PC-9 (cell line): ENCODE data around the gene WT1. TPM values are rescaled to one million over a fixed set of nuclear protein-coding genes. Genes with fewer than 3 reads are reported as not detected.

Experiments
- BruUV-seq: library from RNA; stranded (reverse); fragments of 400-500 nt; replicated peaks from 2 replicates; lab custom pipeline; 2021; lab: Mats Ljungman, UMichigan
- CTCF ChIA-PET: fragments of 300-600 bp; sonication (Branson Sonifier 250); formaldehyde crosslinking; loops from one replicate; lab custom pipeline; 2022; ENCODE audit warnings: antibody characterized with exemption; lab: Charles Lee
- POLR2A ChIA-PET: fragments of 300-600 bp; sonication (Branson Sonifier 250); formaldehyde crosslinking; loops from one replicate; lab custom pipeline; 2022; ENCODE audit warnings: antibody characterized with exemption; ENCODE audit not compliant: unreplicated experiment; lab: Charles Lee
- DNase-seq, 2 experiments: peaks; one replicate each; pipeline versions ENCODE4 v3.0.0 to v3.0.0-alpha.2; 2015 to 2022; ENCODE audit warnings: mixed read lengths in 1 of 2
- H2AFZ ChIP-seq: fragments of 200-600 bp; sonication (generic); 2 replicates; pipeline ENCODE4 v1.8.1; 2017; ENCODE audit warnings: antibody characterized with exemption
- H3F3A ChIP-seq: fragments of 200-600 bp; sonication (generic); 2 replicates; pipeline ENCODE4 v1.8.1; 2017; ENCODE audit warnings: antibody characterized with exemption, mild to moderate bottlenecking, low read depth; ENCODE audit not compliant: insufficient read depth
- H3K27ac ChIP-seq: fragments of 200-600 bp; sonication (generic); 2 replicates; pipeline ENCODE4 v1.6.1; 2016; ENCODE audit warnings: mixed run types
- H3K27me3 ChIP-seq: fragments of 200-600 bp; sonication (generic); 2 replicates; pipeline ENCODE4 v1.6.1; 2016; ENCODE audit warnings: low read depth, mixed run types; ENCODE audit not compliant: insufficient read depth
- H3K36me3 ChIP-seq: fragments of 200-600 bp; sonication (generic); 2 replicates; pipeline ENCODE4 v1.6.1; 2016; ENCODE audit warnings: low read depth, mixed run types
- H3K4me1 ChIP-seq: fragments of 200-600 bp; sonication (generic); replicated peaks from 2 replicates; pipeline ENCODE4 v1.6.1; 2016; ENCODE audit warnings: mixed run types; ENCODE audit not compliant: insufficient read depth
- H3K4me2 ChIP-seq: fragments of 200-600 bp; sonication (generic); 2 replicates; pipeline ENCODE4 v1.6.1; 2017; ENCODE audit warnings: mixed run types
- H3K4me3 ChIP-seq: fragments of 200-600 bp; sonication (generic); 2 replicates; pipeline ENCODE4 v1.6.1; 2016; ENCODE audit warnings: mixed run types
- H3K79me2 ChIP-seq: fragments of 200-600 bp; sonication (generic); 2 replicates; pipeline ENCODE4 v1.6.1; 2017; ENCODE audit warnings: low read depth, mixed run types
- H3K9me2 ChIP-seq: fragments of 200-600 bp; sonication (generic); 2 replicates; pipeline ENCODE4 v1.8.1; 2017; ENCODE audit warnings: mild to moderate bottlenecking; ENCODE audit not compliant: insufficient read depth
- H3K9me3 ChIP-seq: fragments of 200-600 bp; sonication (generic); 2 replicates; pipeline ENCODE4 v1.8.1; 2016; ENCODE audit warnings: low read depth; ENCODE audit not compliant: insufficient read depth
- H4K20me1 ChIP-seq: fragments of 200-600 bp; sonication (generic); 2 replicates; pipeline ENCODE4 v1.8.1; 2017; ENCODE audit not compliant: insufficient read depth
- CTCF ChIP-seq: fragments of 200-600 bp; sonication (generic); conservative IDR thresholded peaks from 2 replicates; pipeline ENCODE4 v1.6.1; 2017; ENCODE audit warnings: mixed run types, antibody characterized with exemption, mild to moderate bottlenecking, moderate library complexity
- EZH2 ChIP-seq: fragments of 200-600 bp; sonication (generic); IDR thresholded peaks from 2 replicates; pipeline ENCODE4 v1.8.0; 2017; ENCODE audit warnings: antibody characterized with exemption, low read depth
- intact Hi-C: fragments of 100-400 bp; cut with micrococcal nuclease; formaldehyde crosslinking; loops from one replicate; pipeline ENCODE4 v1.10.0; 2022; ENCODE audit not compliant: unreplicated experiment
- total RNA-seq: library from RNA; stranded (reverse); gene quantifications from 2 replicates; pipeline ENCODE4 v1.2.3, GENCODE V29; 2021

Gene WT1
- total RNA-seq, 1 experiment from 2014 or later = not detected

- intact Hi-C loops = no loop called here
- no peak overlapping the region for H3K27ac ChIP-seq
- H3K9me2 ChIP-seq = no peaks in the 10 kb centered on the region
- H3K9me3 ChIP-seq = no peaks in the 10 kb centered on the region
- no peaks in the 10 kb centered on the region for H3K4me1 ChIP-seq
- TF ChIP-seq EZH2 (no peak), CTCF (no peak)
- POLR2A ChIA-PET = no interaction called here
- CTCF ChIA-PET = no interaction called here
- H3K4me2 ChIP-seq = no peak overlapping the region
- no peak overlapping the region for H3K4me3 ChIP-seq
- DNase-seq = no peak
- no peak overlapping the region for H2AFZ ChIP-seq
- H3K36me3 ChIP-seq = no peaks in the 10 kb centered on the region
- no peaks in the 10 kb centered on the region for H4K20me1 ChIP-seq
- H3K27me3 ChIP-seq = peaks cover 48% of the 10 kb centered on the region
- no peaks in the 10 kb centered on the region for H3F3A ChIP-seq
- H3K79me2 ChIP-seq = no peaks in the 10 kb centered on the region
- BruUV-seq = no TSS peak
Measured at GRCh38 chr11:32439501-32440210, 4.3 kb upstream of the WT1 start.

- H3K9me2 ChIP-seq = no peaks in the 10 kb centered on the region
- no peaks in the 10 kb centered on the region for H3K79me2 ChIP-seq
- no peaks in the 10 kb centered on the region for H3K4me1 ChIP-seq
- H3K4me2 ChIP-seq = no peak overlapping the region
- intact Hi-C loops = no loop called here
- ChIA-PET CTCF (no interaction called here), POLR2A (no interaction called here)
- H3K9me3 ChIP-seq = no peaks in the 10 kb centered on the region
- no peak for DNase-seq
- H3K4me3 ChIP-seq = no peak overlapping the region
- H3K36me3 ChIP-seq = no peaks in the 10 kb centered on the region
- no peaks in the 10 kb centered on the region for H4K20me1 ChIP-seq
- TF ChIP-seq CTCF (no peak), EZH2 (no peak)
- H3K27ac ChIP-seq = no peak overlapping the region
- H3F3A ChIP-seq = no peaks in the 10 kb centered on the region
- BruUV-seq = no TSS peak
- no peak overlapping the region for H2AFZ ChIP-seq
- H3K27me3 ChIP-seq = peaks cover 43% of the 10 kb centered on the region
Measured at GRCh38 chr11:32438866-32439489, 3.6 kb upstream of the WT1 start.

GRCh38 chr11:32438346-32438865, 3.1 kb upstream of the WT1 start:
- H3K9me3 ChIP-seq = no peaks in the 10 kb centered on the region
- no peaks in the 10 kb centered on the region for H4K20me1 ChIP-seq
- no peak overlapping the region for H3K4me2 ChIP-seq
- no peaks in the 10 kb centered on the region for H3K79me2 ChIP-seq
- TF ChIP-seq EZH2 = no peak
- TF ChIP-seq CTCF = no peak
- no peak overlapping the region for H3K4me3 ChIP-seq
- ChIA-PET CTCF (no interaction called here), POLR2A (no interaction called here)
- H2AFZ ChIP-seq = no peak overlapping the region
- H3F3A ChIP-seq = no peaks in the 10 kb centered on the region
- no peaks in the 10 kb centered on the region for H3K36me3 ChIP-seq
- intact Hi-C loops = no loop called here
- peaks cover 43% of the 10 kb centered on the region for H3K27me3 ChIP-seq
- no peaks in the 10 kb centered on the region for H3K9me2 ChIP-seq
- H3K4me1 ChIP-seq = no peaks in the 10 kb centered on the region
- no peak for DNase-seq
- no TSS peak for BruUV-seq
- H3K27ac ChIP-seq = no peak overlapping the region
